HG02938 (cell line): ENCODE measurements around the gene FLYWCH1.

ENCODE experiments used
- ATAC-seq: cut with Tn5 transposase; IDR thresholded peaks from one replicate; pipeline ENCODE4 v1.9.1; 2021; ENCODE audit warnings: mild to moderate bottlenecking, moderate library complexity; ENCODE audit not compliant: unreplicated experiment

Gene FLYWCH1

GRCh38 chr16:2911638-2912329 is at the start of gene FLYWCH1:
FLYWCH1 (plus strand) TSS chr16:2911931; CDS start chr16:2929686, 17,755 bp downstream.
- peak; percentile 93 for ATAC-seq

GRCh38 chr16:2865651-2866050 is 46.1 kb upstream of the FLYWCH1 start:
- no peak for ATAC-seq

DNA sequence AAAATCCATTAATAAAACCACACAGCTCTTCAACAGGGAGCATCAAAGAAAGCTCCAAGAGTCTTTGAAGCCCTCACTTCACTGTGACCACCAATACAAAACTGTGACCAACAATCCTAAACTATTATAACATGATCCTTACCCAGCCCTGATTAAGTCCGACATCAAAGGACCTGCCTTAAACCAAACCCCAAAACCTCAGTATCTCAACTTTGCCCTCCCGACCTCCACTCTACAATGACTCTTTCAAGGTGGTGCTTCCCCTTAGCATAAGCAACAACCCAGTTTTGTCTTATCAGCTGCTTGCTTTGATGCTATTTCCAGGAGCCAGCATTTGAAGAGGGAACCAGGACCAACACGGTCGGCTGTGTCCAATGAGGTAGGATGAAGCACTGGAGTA is 45.3 kb upstream of the FLYWCH1 start:
- no peak for ATAC-seq

DNA sequence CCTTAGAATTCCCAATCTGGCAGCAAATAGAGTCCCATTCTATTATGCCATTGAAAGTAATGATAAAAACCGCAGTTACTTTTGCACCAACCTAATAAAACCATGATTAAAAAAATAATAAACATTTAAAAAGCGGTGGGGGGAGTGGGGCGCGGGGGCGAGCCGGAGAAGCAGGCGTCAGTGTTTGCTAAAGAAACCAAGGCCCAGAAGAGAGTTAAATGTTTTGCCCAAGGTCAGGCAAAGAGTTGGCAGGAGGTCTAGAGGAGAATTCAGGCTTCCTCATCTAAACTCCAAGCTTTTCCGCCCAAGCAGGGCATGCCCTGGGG is 44.1 kb upstream of the FLYWCH1 start:
- ATAC-seq, result no peak

DNA sequence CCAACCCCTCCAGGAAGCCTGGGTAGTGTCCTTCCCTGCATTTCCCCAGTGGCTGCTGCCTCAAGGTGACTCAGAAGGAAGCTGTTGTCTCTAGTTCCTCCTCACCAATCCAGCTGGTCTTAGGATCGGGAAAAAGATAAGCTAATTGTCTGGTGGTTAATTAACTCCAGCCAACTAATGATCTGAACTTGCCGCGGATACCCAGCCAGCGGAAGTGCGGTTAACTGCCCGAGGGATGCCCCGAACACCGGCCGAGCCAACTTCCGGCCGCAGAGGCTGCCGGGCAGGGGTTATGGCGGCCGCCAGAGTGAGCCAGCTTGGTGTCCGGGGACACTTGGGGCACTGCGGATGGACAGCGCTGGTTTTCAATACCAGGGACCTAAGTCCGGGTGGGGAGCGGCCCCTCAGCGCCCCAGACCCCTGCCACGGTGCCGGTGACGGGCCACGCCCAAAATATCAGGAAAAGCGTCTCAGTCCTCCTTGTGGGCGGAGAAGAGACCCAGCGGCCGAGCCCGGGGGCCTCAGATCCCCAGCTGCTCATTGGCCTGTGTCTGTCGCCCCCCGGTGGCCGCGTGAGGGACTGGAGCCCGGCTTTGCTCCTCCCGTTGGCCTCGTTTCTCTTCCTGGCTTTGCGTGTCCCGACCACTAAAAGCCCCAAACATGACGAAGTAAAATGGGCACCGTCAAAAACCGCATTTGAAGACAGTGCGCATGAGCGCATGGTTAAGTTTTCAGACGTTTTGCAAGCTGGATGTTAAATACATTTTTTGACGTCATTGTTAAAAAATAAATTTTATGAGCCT is 43.5 kb upstream of the FLYWCH1 start:
- ATAC-seq, result peak; percentile 80

- ATAC-seq, result no peak
These were observed 39.8 kb upstream of the FLYWCH1 start for GRCh38 chr16:2871926-2872325.

- no peak for ATAC-seq
These were observed 37.5 kb upstream of the FLYWCH1 start for GRCh38 chr16:2874032-2874911.

GRCh38 chr16:2874912-2875362 is 36.8 kb upstream of the FLYWCH1 start:
- no peak for ATAC-seq

DNA sequence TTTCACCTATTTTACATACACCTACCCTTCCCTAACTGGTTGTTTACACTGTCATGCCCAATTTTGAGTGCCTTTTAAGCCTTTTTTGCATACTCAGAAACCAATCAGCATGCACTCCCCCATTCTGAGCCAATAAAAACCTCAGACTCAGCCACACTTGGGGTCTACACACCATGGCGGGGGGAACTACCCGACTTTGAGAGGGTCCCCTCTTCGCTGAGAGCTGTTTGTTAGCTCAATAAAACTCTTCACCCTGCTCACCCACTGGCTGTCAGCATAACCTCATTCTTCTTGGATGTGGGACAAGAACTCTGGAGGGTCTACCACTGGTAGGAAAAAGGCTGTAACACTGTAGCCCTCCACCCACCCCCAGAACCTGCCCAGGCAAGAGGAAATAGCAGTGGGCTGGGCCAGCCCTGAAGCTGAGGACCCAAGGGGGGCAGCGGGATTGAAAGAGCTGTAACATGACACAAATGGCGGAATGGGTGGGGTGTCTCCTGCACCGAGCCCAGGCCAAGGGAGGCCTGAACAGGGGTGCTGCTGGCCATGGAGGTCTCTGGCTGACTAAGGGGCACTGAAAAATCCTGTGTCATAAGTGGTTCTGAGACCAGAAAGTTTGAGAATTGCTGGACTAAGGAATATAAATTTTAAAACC is 31.8 kb upstream of the FLYWCH1 start:
- ATAC-seq, result no peak

DNA sequence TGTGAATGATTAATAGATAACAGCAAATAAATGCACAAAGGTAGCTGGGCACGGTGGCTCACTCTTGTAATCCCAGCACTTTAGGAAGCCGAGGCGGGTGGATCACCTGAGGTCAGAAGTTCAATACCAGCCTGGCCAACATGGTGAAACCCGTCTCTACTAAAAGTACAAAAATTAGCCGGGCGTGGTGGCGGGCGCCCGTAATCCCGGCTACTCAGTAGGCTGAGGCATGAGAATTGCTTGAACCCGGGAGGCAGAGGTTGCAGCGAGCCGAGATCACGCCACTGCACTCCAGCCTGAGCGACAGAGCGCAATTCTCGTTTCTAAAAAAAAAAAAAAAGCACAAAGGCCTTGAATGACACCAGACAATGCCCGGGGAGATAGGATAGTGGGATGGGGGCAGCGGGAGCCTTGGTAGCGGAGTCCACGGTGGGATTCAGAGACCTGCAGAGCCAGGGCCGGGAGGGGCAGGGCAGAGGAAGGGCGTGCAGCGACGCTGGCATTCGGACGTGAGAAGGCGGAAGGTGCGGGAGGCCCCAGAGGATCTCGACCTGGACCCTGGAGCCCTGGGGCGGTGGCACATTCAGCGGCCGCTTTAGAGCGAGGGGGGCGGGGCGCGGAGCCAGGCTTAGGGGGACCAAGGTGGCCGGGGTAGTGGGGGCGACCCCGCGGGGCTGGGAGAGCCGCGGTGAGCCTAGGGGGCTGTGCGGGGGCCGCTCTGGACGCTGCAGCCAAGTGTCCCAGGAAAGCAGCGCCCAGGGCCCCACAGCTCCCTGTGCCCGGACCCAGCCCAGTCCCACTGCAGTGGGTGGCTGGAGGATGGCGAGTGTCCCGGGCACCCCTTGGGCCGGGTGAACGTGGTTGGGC is 29.7 kb upstream of the FLYWCH1 start:
- peak; percentile 4 for ATAC-seq

GRCh38 chr16:2882650-2883457 is 28.9 kb upstream of the FLYWCH1 start, which contains the start of gene FLYWCH2:
FLYWCH2 (plus strand) TSS chr16:2883215; CDS start chr16:2896450, 13,235 bp downstream.
- peak; percentile 88 for ATAC-seq

GRCh38 chr16:2883458-2883908 is 28.2 kb upstream of the FLYWCH1 start:
- ATAC-seq, result peak; percentile 2

- ATAC-seq, result no peak
These were observed 27.7 kb upstream of the FLYWCH1 start for GRCh38 chr16:2884041-2884451.

GRCh38 chr16:2894231-2894630 is 17.5 kb upstream of the FLYWCH1 start:
- no peak for ATAC-seq

DNA sequence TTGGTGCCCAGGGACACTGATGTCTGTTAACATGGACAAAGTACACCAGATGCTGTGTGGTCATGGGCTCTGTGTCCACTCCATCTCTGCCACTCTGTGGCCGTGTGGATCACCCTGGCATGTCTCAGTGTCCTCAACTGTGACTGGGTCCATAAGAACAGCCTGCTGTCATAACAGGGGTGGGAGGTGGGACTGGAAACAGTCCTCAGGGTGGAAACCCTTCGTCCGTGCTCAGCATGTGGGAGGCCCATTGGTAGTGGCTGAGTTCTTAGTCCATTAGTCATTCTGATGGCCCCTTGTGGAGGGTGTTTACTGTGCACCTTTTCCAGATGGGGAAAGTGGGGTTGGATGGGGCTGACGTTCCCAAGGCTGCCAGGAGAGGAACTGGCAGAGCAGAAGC is 15.9 kb upstream of the FLYWCH1 start:
- no peak for ATAC-seq

DNA sequence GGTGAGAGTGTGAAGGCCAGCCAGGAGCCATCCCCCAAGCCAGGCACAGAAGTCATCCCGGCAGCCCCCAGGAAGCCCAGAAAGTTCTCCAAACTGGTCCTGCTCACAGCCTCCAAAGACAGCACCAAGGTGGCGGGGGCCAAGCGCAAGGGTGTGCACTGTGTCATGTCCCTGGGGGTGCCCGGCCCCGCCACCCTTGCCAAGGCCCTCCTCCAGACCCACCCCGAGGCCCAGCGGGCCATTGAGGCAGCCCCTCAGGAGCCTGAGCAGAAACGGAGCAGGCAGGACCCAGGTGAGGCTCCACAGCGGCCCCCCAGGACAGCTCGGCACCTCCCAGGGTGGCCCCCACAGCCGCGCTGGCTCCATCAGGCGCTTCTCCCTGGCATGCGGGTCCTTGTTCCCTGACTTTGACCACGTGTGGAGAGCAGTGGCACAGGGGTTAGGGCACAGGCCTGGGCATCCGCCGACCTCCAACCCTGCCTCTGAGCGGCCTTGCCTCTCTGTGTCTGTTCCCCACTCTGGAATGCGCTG is 15.2 kb upstream of the FLYWCH1 start:
- no peak for ATAC-seq

GRCh38 chr16:2897110-2897509 is 14.6 kb upstream of the FLYWCH1 start:
- no peak for ATAC-seq

DNA sequence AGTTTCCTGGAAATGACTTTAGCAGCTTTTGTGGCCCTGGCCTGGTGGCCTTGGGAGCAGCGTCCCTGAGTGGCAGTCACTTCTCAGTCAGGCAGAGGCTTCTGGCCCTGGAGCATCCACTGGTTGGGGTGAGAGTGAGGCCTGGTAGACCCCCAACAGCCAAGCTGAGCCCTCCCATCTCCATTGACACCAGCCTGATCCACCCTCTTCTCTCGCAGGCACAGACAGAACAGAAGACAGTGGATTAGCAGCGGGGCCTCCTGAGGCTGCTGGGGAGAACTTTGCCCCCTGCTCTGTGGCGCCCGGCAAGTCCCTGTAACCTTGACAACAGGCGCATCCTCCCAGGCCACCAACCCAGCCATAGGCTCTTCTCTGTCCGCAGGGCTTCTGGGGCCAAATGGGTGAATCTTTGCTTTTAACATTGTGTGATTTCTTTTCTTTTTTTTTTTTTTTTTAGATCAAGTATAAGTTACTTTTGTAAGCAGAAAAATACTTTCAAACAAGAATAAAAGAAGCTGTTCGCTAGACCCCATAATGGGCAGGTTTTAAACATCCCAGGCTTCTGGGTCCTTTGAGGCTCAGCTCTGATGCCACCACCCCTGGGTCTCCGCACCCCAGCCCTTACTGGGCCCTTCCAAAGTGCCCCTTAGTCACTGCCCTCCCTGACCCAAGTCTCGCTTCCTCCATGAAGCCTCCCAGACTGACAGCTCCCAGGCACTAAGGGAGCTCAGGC is 12.7 kb upstream of the FLYWCH1 start:
- ATAC-seq, result no peak
